NCI-H1105 treated with DMSO at 0.1 percent for 48 hours (cell line): ENCODE measurements around the gene FBRS.
"Not testable (repeated sequence)": the region's sequence is repeated elsewhere in the genome, so short reads cannot be mapped to it uniquely, and the experiment has no call there.

Source experiments
- DNase-seq: peaks from one replicate; lab custom pipeline; 2025; lab: John Stamatoyannopoulos, UW

The FBRS gene

DNA sequence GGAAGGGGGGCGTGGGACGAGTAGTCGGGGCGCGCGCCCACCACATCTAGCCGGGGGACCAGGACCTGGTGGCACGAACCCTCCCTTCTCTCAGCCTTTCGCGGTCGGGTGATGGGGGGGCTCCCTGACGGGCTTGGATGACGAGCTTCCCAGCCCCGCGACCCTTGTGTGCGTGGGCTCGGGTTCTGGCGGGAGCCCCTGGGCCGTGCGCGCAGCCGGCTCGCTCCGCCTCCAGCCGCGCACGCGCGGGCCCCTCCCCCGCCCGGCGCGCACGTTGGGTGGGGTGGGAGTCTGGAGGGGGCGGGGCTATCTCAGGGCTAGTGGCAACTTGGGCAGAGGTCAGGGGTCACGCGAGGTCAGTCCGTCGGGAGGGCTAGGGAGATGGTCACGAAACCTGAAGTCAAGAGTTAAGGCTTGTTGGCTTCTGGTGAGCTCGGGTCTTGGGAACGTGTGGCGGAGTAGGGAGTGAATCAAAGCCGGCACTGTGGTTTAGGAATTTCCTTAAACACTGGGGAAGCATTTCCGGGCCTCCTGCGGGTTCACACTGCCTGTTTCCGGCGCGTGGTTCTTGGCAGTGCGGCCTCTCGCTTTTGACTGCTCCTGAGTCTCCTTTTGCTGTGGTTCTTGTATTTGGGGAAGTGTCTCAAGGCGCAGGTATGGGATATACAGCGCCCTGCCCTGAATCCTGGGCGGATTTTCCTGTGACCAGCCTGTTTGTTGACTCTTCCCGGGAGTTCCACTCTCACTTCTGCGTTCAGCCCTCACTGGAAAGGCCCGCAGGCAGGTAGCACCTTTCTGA, 40.8 kb downstream of the FBRS start, which contains the start of gene SRCAP:
Gene SRCAP (plus strand): TSS at position 356 of the 799 bp plus-strand sequence. CDS start 1,654 bp downstream, outside the sequence.
- DNase-seq = peak; percentile 66

GRCh38 chr16:30699615-30700099, 41.4 kb downstream of the FBRS start:
- DNase-seq = no peak

- DNase-seq = no peak
Measured at GRCh38 chr16:30700491-30700890, 42.3 kb downstream of the FBRS start.

- no peak for DNase-seq
Measured at GRCh38 chr16:30700971-30701370, 42.7 kb downstream of the FBRS start.

DNA sequence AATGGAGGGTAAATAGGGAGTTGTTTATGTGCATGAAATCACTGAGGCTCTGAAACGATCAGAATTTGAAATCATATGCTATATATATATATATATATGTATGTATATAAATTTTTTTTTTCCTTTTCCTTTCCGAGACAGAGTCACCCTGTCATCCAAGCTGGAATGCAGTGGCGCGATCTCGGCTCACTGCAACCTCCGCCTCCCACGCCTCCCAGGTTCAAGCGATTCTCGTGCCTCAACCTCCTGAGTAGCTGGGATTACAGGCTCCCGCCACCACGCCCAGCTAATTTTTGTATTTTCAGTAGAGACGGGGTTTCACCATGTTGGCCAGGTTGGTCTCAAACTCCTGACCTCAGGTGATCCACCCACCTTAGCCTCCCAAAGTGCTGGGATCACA, 44.8 kb downstream of the FBRS start:
- DNase-seq = not testable (repeated sequence)

- DNase-seq = no peak
Measured at GRCh38 chr16:30703971-30704370, 45.7 kb downstream of the FBRS start.

- no peak for DNase-seq
Measured at GRCh38 chr16:30706046-30706445, 47.8 kb downstream of the FBRS start.

DNA sequence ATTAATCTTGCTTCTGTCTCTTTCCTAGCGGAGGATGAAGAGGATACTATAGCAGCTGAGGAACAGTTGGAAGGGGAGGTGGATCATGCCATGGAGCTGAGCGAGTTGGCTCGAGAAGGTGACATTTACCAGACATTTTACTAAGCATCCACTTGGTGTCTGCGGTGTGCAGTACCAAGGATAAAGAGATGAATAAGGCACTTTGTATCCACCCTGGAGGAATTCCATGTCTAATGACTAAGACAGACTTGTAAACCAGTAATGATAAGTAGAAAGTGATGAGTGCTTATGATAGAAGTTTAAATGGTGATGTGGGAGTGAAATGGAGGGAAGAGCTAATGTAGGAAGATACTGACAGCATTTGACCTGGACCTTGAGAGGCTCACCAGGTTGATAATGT, 52.7 kb downstream of the FBRS start:
- DNase-seq = no peak

DNA sequence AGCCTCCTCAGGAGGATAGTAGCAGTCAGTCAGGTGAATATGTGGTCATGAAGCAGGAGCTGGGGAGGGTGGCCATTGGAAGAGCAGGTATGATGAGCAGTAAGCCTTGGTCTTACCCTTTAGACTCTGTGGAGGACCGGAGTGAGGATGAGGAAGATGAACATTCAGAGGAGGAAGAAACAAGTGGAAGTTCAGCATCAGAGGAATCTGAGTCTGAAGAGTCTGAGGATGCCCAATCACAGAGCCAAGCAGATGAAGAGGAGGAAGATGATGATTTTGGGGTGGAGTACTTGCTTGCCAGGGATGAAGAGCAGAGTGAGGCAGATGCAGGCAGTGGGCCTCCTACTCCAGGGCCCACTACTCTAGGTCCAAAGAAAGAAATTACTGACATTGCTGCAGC, 53.5 kb downstream of the FBRS start:
- DNase-seq = no peak

GRCh38 chr16:30715750-30716445, 57.7 kb downstream of the FBRS start:
- no peak for DNase-seq

DNA sequence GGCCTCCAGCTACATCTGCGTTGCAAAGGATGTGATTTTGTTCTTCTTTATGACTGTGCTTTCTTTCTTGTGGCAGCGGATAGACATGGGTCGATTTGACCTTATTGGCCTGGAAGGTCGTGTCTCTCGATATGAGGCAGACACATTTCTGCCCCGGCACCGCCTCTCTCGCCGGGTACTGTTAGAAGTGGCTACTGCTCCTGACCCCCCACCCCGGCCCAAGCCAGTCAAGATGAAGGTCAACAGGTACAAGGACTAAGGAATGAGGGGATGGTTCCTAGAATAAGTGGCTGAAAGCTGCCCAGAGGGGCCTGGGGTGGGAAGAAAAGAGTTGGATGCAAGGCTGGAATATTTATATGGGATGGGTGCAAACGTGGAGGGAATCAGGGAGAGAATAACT, 61.9 kb downstream of the FBRS start:
- no peak for DNase-seq
